ENCODE measurements around the gene SH3RF1.

DNA sequence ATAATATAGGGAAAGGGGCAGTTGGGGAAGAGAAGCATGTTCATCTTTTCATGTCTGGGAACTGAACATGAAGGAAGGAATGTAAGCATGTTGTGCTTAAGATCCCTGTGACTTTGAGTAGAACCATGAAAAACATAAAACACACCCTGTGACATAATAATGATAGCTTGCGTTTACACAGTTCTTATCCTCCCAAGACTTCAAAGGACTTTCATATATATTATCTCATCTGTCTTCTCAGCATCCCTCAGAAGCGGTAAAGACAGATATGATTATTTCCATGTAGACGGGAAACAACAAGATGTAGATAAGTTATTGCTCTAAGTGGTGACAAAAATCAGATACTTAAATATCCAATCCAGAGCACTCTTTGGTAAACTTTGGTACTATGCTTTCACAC, 3.3 kb upstream of the SH3RF1 start:
- TF ChIP-seq TAF1 (conservative IDR thresholded peaks at IDR 0.05): no peak
- TF ChIP-seq, protein P1, sequence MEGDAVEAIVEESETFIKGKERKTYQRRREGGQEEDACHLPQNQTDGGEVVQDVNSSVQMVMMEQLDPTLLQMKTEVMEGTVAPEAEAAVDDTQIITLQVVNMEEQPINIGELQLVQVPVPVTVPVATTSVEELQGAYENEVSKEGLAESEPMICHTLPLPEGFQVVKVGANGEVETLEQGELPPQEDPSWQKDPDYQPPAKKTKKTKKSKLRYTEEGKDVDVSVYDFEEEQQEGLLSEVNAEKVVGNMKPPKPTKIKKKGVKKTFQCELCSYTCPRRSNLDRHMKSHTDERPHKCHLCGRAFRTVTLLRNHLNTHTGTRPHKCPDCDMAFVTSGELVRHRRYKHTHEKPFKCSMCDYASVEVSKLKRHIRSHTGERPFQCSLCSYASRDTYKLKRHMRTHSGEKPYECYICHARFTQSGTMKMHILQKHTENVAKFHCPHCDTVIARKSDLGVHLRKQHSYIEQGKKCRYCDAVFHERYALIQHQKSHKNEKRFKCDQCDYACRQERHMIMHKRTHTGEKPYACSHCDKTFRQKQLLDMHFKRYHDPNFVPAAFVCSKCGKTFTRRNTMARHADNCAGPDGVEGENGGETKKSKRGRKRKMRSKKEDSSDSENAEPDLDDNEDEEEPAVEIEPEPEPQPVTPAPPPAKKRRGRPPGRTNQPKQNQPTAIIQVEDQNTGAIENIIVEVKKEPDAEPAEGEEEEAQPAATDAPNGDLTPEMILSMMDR (IDR thresholded peaks at IDR 0.05; ENCODE audit: low read depth, low read length, missing input control): no peak
- TF ChIP-seq RAD21 (IDR thresholded peaks at IDR 0.05): no peak
- TF ChIP-seq YY1 (IDR thresholded peaks at IDR 0.05): no peak
- TF ChIP-seq, protein P2, sequence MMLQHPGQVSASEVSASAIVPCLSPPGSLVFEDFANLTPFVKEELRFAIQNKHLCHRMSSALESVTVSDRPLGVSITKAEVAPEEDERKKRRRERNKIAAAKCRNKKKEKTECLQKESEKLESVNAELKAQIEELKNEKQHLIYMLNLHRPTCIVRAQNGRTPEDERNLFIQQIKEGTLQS (IDR thresholded peaks at IDR 0.05): no peak
- TF ChIP-seq, protein P3, sequence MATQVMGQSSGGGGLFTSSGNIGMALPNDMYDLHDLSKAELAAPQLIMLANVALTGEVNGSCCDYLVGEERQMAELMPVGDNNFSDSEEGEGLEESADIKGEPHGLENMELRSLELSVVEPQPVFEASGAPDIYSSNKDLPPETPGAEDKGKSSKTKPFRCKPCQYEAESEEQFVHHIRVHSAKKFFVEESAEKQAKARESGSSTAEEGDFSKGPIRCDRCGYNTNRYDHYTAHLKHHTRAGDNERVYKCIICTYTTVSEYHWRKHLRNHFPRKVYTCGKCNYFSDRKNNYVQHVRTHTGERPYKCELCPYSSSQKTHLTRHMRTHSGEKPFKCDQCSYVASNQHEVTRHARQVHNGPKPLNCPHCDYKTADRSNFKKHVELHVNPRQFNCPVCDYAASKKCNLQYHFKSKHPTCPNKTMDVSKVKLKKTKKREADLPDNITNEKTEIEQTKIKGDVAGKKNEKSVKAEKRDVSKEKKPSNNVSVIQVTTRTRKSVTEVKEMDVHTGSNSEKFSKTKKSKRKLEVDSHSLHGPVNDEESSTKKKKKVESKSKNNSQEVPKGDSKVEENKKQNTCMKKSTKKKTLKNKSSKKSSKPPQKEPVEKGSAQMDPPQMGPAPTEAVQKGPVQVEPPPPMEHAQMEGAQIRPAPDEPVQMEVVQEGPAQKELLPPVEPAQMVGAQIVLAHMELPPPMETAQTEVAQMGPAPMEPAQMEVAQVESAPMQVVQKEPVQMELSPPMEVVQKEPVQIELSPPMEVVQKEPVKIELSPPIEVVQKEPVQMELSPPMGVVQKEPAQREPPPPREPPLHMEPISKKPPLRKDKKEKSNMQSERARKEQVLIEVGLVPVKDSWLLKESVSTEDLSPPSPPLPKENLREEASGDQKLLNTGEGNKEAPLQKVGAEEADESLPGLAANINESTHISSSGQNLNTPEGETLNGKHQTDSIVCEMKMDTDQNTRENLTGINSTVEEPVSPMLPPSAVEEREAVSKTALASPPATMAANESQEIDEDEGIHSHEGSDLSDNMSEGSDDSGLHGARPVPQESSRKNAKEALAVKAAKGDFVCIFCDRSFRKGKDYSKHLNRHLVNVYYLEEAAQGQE (IDR thresholded peaks at IDR 0.05): no peak
- TF ChIP-seq HNF4A (conservative IDR thresholded peaks at IDR 0.05): no peak
- TF ChIP-seq, protein P4, sequence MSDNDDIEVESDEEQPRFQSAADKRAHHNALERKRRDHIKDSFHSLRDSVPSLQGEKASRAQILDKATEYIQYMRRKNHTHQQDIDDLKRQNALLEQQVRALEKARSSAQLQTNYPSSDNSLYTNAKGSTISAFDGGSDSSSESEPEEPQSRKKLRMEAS (IDR thresholded peaks at IDR 0.05): no peak
- TF ChIP-seq RXRA (IDR thresholded peaks at IDR 0.05): no peak

Measured in liver (tissue), 3 donors.